ENCODE results near the gene CLTA.

- TF ChIP-seq, protein P1, sequence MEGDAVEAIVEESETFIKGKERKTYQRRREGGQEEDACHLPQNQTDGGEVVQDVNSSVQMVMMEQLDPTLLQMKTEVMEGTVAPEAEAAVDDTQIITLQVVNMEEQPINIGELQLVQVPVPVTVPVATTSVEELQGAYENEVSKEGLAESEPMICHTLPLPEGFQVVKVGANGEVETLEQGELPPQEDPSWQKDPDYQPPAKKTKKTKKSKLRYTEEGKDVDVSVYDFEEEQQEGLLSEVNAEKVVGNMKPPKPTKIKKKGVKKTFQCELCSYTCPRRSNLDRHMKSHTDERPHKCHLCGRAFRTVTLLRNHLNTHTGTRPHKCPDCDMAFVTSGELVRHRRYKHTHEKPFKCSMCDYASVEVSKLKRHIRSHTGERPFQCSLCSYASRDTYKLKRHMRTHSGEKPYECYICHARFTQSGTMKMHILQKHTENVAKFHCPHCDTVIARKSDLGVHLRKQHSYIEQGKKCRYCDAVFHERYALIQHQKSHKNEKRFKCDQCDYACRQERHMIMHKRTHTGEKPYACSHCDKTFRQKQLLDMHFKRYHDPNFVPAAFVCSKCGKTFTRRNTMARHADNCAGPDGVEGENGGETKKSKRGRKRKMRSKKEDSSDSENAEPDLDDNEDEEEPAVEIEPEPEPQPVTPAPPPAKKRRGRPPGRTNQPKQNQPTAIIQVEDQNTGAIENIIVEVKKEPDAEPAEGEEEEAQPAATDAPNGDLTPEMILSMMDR (IDR thresholded peaks at IDR 0.05): no peak
- no peak for TF ChIP-seq POLR2AphosphoS5 (IDR thresholded peaks at IDR 0.05)
Measured at GRCh38 chr9:36174731-36175130, 16.0 kb upstream of the CLTA start.

All from prostate gland (tissue), 2 donors.